HG03097 (cell line): ENCODE results near the gene SHC2.

ENCODE experiments used
- ATAC-seq: cut with Tn5 transposase; IDR thresholded peaks from one replicate; pipeline ENCODE4 v1.9.1; 2021; ENCODE audit not compliant: unreplicated experiment, low FRiP score

SHC2 gene

DNA sequence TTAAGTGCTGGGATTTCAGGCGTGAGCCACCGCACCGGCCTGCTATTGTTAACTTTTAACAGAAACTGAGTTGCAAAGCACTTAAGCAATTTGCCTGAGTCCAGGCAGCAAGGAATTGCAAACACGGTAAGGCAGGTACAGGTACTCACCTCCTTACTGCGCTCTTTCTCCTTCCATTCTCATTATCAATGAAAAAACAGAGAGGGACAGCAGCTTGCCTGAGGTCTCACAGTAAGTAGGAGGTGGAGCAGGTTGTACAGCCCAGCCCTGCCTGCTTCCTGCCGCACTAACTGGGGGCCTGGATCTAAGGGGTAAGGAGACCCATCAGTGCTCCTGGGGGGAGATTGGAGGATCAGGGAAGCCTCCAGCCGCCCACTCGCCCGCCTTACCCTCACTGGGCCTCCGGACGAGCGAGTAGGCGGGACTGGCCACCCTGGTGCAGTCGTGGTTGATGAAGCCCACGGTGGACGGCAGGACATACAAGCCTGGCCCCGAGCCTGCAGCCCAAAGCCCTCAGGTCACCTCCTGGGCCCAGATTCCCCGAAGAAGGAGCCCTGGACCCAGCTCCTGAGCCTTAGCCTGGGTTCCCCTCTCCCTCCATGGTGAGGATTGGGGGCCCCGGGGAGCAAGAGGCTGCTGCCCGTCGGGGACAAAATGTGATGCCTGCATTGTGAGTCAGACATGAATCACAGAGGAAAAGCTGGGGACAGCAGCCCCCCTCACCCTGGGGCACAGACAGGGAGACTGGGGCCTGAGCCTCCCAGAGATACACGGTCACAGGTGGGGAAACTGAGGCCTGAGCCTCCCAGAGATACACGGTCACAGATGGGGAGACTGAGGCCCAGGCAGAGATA is 11.4 kb upstream of the SHC2 start:
- ATAC-seq, result no peak

DNA sequence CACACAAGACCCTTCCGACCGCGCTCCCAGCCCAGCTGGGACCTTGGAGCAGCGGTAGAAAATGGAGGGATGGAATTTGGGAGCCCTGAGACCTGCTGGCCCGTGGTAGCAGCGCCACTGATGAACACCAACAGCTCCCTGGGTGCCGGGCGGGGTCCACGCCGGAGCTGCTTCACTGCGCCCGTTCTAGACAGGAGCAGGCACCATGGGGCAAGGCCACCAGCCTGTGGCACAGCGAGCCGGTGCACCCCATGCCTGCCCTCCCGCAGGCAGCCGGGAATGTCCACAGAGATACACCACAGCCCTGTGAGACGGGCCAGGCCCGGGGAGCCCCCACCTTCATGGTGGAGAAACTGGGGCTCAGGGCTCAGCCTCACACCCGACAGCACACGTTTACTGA is 9.9 kb upstream of the SHC2 start:
- ATAC-seq, result no peak

DNA sequence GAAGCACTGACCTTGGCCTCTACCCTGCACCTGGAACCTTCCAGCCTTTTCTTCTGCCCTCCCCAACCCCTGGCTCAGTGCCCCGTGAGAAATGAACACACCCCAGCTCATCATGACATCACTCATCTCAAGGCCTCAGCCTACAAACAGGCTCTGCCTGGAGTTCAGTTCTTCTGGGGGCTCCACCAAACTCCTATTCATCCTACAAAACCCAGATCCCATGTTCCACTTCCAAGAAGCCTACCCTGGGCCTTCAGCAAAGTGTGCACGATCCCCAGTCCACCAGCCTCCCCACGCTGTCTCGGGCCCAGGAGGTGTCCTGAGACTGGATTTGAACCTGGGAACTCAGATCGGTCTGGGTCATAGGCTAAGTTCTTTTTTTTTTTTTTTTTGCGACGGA is 9.0 kb upstream of the SHC2 start:
- no peak for ATAC-seq

DNA sequence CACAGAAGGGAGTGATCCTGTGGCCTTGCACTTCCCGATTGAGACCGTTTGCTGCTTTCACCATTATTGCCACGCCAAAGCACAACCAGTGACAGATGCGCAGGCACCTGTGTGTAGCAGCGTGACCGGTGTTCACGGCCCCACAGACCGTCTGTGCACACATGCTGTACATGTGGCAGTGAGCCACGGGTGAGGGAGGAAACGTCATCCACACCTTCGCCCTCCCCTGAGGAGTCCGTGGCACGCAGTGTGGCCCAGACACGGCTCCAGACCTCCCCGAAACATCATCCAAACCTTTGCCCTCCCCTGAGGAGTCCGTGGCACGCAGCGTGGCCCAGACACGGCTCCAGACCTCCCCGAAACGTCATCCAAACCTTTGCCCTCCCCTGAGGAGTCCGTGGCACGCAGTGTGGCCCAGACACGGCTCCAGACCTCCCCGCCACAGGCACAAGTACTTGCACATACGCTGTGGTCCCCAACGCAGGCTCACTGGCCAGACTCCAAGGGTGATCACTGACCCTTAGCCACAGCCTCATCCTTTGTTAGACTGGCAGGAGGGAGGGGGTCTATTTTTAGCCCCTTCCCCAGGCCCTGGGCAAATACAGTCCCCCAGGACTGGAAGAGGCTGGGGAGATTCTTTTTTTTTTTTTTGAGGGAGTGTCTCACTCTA is 7.9 kb upstream of the SHC2 start:
- no peak for ATAC-seq

DNA sequence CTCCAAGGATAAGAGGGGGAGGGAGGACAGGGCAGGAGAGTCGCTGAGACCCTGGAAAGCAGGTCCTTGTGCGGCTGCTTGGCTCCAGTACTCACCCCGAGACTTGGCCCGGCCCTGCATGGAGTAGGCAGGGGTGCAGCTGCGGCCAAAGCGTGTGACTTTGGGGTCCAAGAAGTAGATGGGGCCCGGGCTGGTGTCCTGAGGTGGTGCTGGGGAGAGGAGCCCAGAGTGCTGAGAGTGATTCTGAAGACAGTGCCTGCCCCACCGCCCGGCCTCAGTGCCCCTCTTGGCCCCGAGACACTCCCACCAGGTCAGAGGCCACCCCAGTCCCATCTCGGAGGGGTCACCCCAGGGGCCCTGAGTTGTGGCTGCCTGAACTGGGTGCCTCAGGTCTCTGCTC is 6.7 kb upstream of the SHC2 start:
- no peak for ATAC-seq

GRCh38 chr19:465056-465816 is 4.4 kb upstream of the SHC2 start:
- no peak for ATAC-seq

- ATAC-seq, result no peak
These were observed 3.3 kb upstream of the SHC2 start for GRCh38 chr19:464208-464545.

GRCh38 chr19:463483-464207 is 2.8 kb upstream of the SHC2 start:
- ATAC-seq, result no peak

GRCh38 chr19:461721-462551 is 1.1 kb upstream of the SHC2 start:
- ATAC-seq, result no peak

GRCh38 chr19:459724-460511 is 915 bp downstream of the SHC2 start:
- ATAC-seq, result no peak

GRCh38 chr19:458091-459042 is 2.5 kb downstream of the SHC2 start:
- no peak for ATAC-seq

DNA sequence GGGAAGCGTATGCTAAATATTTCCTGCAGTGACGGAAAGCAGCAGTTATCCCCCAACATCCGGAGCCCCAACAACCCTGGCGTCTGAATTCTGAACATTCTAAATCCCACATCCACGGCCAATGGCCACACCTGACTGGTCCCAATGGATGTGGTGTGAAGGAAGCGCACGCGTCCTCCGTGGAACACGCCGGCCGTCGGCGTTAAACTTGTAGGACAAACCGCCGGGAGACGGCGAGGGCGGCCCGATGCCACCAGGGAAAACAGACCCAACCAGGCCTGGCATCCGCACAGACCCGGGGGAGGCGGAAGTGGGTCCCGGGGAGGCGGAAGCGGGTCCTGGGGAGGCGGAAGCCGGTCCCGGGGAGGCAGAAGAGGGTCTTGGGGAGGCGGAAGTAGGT is 3.2 kb downstream of the SHC2 start:
- no peak for ATAC-seq

DNA sequence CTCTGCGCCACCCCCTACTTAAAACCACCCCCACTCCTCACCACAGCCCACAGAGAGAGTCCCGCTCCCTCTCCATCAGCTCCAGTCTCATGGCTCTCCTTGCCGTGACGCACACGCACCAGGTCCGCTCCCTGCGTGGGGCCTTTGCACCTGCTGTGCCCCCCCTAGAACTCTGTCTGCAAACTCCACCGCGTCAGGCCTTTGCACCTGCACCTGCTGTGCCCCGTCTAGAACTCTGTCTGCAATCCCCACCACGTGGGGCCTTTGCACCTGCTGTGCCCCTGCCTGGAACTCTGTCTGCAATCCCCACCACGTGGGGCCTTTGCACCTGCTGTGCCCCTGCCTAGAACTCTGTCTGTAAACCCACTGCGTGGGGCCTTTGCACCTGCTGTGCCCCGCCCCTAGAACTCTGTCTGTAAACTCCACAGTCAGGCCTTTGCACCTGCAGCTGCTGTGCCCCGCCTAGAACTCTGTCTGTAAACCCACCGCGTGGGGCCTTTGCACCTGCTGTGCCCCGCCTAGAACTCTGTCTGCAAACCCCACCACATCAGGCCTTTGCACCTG is 4.2 kb downstream of the SHC2 start:
- no peak for ATAC-seq

GRCh38 chr19:455851-456546 is 4.8 kb downstream of the SHC2 start:
- no peak for ATAC-seq

- ATAC-seq, result no peak
These were observed 5.7 kb downstream of the SHC2 start for GRCh38 chr19:455031-455705.

DNA sequence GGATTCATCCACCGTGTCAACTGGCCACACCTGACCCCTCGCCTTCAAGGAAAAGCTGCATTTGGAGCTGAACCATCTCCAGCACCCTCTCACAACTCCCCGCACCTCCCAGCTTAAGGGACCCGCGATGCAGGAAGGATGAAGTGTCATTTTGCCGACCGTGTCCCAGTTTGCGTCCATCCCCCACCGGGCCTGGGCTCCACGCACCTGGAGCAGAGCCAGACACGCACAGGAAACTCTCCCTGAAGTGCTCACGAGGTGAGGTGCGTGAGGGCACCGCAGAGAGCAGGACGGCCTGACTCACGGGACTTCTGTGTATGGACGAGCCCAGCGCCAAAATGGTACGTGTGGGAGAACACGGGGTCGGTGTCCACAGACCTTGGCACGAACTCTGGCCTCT is 7.2 kb downstream of the SHC2 start:
- no peak for ATAC-seq

DNA sequence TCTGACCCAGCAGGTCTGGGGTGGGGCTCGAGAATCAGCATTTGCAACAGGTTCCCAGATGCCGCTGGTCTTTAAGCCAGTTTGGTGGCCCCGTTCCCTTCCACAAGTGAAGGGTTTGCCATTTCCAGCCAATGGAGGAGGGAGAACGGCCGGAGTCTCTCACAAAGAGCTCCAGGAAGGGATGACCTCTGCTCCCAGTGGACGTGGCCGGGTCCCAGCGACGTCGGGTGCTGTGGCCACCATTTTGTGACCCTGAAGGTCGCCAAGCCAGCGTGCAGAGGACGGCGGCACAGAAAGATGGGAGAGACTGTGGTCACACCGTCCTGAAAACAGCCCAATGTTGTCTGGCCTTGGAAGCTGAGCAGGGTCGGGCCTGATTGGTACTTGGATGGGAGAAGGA is 8.0 kb downstream of the SHC2 start:
- ATAC-seq, result no peak
